NCI-H1436 treated with DMSO at 0.1 percent for 48 hours (cell line): Measurements from ENCODE around the gene OR7G1.

Source experiments
- DNase-seq: peaks from one replicate; lab custom pipeline; 2025; lab: John Stamatoyannopoulos, UW

OR7G1 gene

GRCh38 chr19:9115307-9115813 is at the start of gene OR7G1:
Gene OR7G1 (minus strand): TSS chr19:9115763. CDS start chr19:9115763, 0 bp downstream.
- no peak for DNase-seq

GRCh38 chr19:9165261-9165660 is 49.7 kb upstream of the OR7G1 start:
- DNase-seq: no peak

- no peak for DNase-seq
Measured at GRCh38 chr19:9161427-9161826, 45.9 kb upstream of the OR7G1 start.

- DNase-seq: no peak
Measured at GRCh38 chr19:9159891-9160290, 44.3 kb upstream of the OR7G1 start.

GRCh38 chr19:9156304-9156703 is 40.7 kb upstream of the OR7G1 start:
- no peak for DNase-seq

- no peak for DNase-seq
Measured at GRCh38 chr19:9155591-9155990, 40.0 kb upstream of the OR7G1 start.

GRCh38 chr19:9151367-9151766 is 35.8 kb upstream of the OR7G1 start:
- DNase-seq: no peak

GRCh38 chr19:9150650-9151049 is 35.1 kb upstream of the OR7G1 start:
- DNase-seq: no peak

GRCh38 chr19:9149997-9150396 is 34.4 kb upstream of the OR7G1 start:
- no peak for DNase-seq

- DNase-seq: no peak
Measured at GRCh38 chr19:9148697-9149096, 33.1 kb upstream of the OR7G1 start.

GRCh38 chr19:9146882-9147281 is 31.3 kb upstream of the OR7G1 start:
- no peak for DNase-seq

- DNase-seq: no peak
Measured at GRCh38 chr19:9144920-9145319, 29.4 kb upstream of the OR7G1 start.

- DNase-seq: peak; percentile 75
Measured at GRCh38 chr19:9140159-9140874, 24.8 kb upstream of the OR7G1 start, which contains the start of gene ZNF317. Gene ZNF317 (plus strand): TSS chr19:9140397. CDS start chr19:9156017, 15,620 bp downstream.

GRCh38 chr19:9139609-9140158 is 24.1 kb upstream of the OR7G1 start:
- DNase-seq: no peak

- DNase-seq: no peak
Measured at GRCh38 chr19:9132422-9132821, 16.9 kb upstream of the OR7G1 start.

GRCh38 chr19:9130965-9131364 is 15.4 kb upstream of the OR7G1 start:
- DNase-seq: no peak

GRCh38 chr19:9128171-9128570 is 12.6 kb upstream of the OR7G1 start:
- DNase-seq: no peak

GRCh38 chr19:9126900-9127405 is 11.4 kb upstream of the OR7G1 start, which contains the start of gene OR7G3:
Gene OR7G3 (minus strand): TSS chr19:9126950. CDS start chr19:9126950, 0 bp downstream.
- no peak for DNase-seq

- no peak for DNase-seq
Measured at GRCh38 chr19:9116547-9116946, 984 bp upstream of the OR7G1 start.

GRCh38 chr19:9109959-9110358 is 5.6 kb downstream of the OR7G1 start:
- DNase-seq: no peak

- no peak for DNase-seq
Measured at GRCh38 chr19:9107375-9107774, 8.2 kb downstream of the OR7G1 start, which contains the start of gene OR7G2. Gene OR7G2 (minus strand): TSS chr19:9107475. CDS start chr19:9103243, 4,232 bp downstream.

- no peak for DNase-seq
Measured at GRCh38 chr19:9086761-9087160, 28.8 kb downstream of the OR7G1 start, which contains the start of gene OR1M1. Gene OR1M1 (plus strand): TSS chr19:9087061. CDS start chr19:9093245, 6,184 bp downstream.

- no peak for DNase-seq
Measured at GRCh38 chr19:9078651-9079050, 36.9 kb downstream of the OR7G1 start.
